A673 (cell line): ENCODE results near the gene NEGR1. TPM values are rescaled to one million over a fixed set of nuclear protein-coding genes. Genes with fewer than 3 reads are reported as not detected.

ENCODE experiments used
- BruUV-seq: library from RNA; stranded (reverse); fragments of 400-500 nt; replicated peaks from 2 replicates; lab custom pipeline; 2021; lab: Mats Ljungman, UMichigan
- CTCF ChIA-PET: fragments of 300-600 bp; sonication (Branson Sonifier 250); formaldehyde crosslinking; loops from one replicate; lab custom pipeline; 2022; ENCODE audit warnings: antibody characterized with exemption; lab: Charles Lee
- POLR2A ChIA-PET: fragments of 300-600 bp; sonication (Branson Sonifier 250); formaldehyde crosslinking; loops from one replicate; lab custom pipeline; 2022; ENCODE audit warnings: antibody characterized with exemption; ENCODE audit not compliant: low non-redundant PET; lab: Charles Lee
- DNase-seq: peaks from one replicate; pipeline ENCODE4 v3.0.0-alpha.2; 2015; ENCODE audit warnings: low spot score
- H3K27ac ChIP-seq: fragments of 200-600 bp; sonication (generic); 2 replicates; pipeline ENCODE4 v1.5.1; 2016; ENCODE audit warnings: mixed run types, low read depth, mild to moderate bottlenecking, mixed read lengths, antibody characterized with exemption, low read length; ENCODE audit not compliant: poor library complexity, severe bottlenecking
- H3K27me3 ChIP-seq: fragments of 200-600 bp; sonication (generic); replicated peaks from 2 replicates; pipeline ENCODE4 v1.6.1; 2017; ENCODE audit warnings: mixed run types, low read depth, mild to moderate bottlenecking, mixed read lengths, antibody characterized with exemption, low read length; ENCODE audit not compliant: insufficient read depth, poor library complexity
- H3K36me3 ChIP-seq: fragments of 200-600 bp; sonication (generic); 2 replicates; pipeline ENCODE4 v1.6.1; 2016; ENCODE audit warnings: mixed run types, mild to moderate bottlenecking, mixed read lengths, antibody characterized with exemption, low read length; ENCODE audit not compliant: insufficient read depth, poor library complexity, severe bottlenecking
- H3K4me1 ChIP-seq: fragments of 200-600 bp; sonication (generic); 2 replicates; pipeline ENCODE4 v1.6.1; 2017; ENCODE audit warnings: mixed run types, mild to moderate bottlenecking, mixed read lengths, antibody characterized with exemption, low read length; ENCODE audit not compliant: insufficient read depth, poor library complexity, severe bottlenecking
- H3K4me3 ChIP-seq: fragments of 200-600 bp; sonication (generic); 2 replicates; pipeline ENCODE4 v1.5.1; 2016; ENCODE audit warnings: low read depth, mixed run types, mild to moderate bottlenecking, mixed read lengths, low read length; ENCODE audit not compliant: poor library complexity, severe bottlenecking
- H3K9me3 ChIP-seq: fragments of 200-600 bp; sonication (generic); 2 replicates; pipeline ENCODE4 v1.6.1; 2016; ENCODE audit warnings: mixed run types, low read depth, mild to moderate bottlenecking, mixed read lengths, antibody characterized with exemption, low read length; ENCODE audit not compliant: poor library complexity, severe bottlenecking
- CTCF ChIP-seq: fragments of 300-800, 200-600 bp; sonication (generic); conservative IDR thresholded peaks from 2 replicates; pipeline ENCODE4 v1.5.1; 2017; ENCODE audit warnings: low read depth, mild to moderate bottlenecking, antibody characterized with exemption, low read length, moderate library complexity, mixed read lengths
- EZH2 ChIP-seq: fragments of 200-600 bp; sonication (generic); IDR thresholded peaks from 2 replicates; pipeline ENCODE4 v1.6.1; 2017; ENCODE audit warnings: borderline replicate concordance, low read depth, mild to moderate bottlenecking, mixed read lengths, antibody characterized with exemption, low read length; ENCODE audit not compliant: poor library complexity, severe bottlenecking
- intact Hi-C: fragments of 100-400 bp; cut with micrococcal nuclease; formaldehyde crosslinking; loops from one replicate; pipeline ENCODE4 v1.10.0; 2022; ENCODE audit not compliant: unreplicated experiment
- total RNA-seq: library from RNA; stranded (reverse); gene quantifications from 2 replicates; pipeline ENCODE4 v1.2.3, GENCODE V29; 2021

The NEGR1 gene
- total RNA-seq, 1 experiment from 2014 or later: 7.6 TPM

GRCh38 chr1:72281637-72282270 is 585 bp downstream of the NEGR1 start:
- no TSS peak for BruUV-seq
- H3K4me1 ChIP-seq: peaks cover 17% of the 10 kb centered on the region
- intact Hi-C loops: no loop called here
- peak overlapping the region; percentile 69 for H3K4me3 ChIP-seq
- TF ChIP-seq CTCF (no peak), EZH2 (no peak)
- no peaks in the 10 kb centered on the region for H3K36me3 ChIP-seq
- no peaks in the 10 kb centered on the region for H3K27me3 ChIP-seq
- H3K27ac ChIP-seq: no peak overlapping the region
- ChIA-PET CTCF (no interaction called here), POLR2A (interaction anchor here (0.7 kb wide), 1 partner anchor 44 kb away, joined by 5 read pairs; no protein-coding TSS in a partner anchor)
- peak; percentile 20 for DNase-seq
- H3K9me3 ChIP-seq: no peaks in the 10 kb centered on the region

GRCh38 chr1:72281144-72281543 is 1.2 kb downstream of the NEGR1 start:
- DNase-seq: peak; percentile 21
- peak overlapping the region; percentile 69 for H3K4me3 ChIP-seq
- H3K9me3 ChIP-seq: no peaks in the 10 kb centered on the region
- no TSS peak for BruUV-seq
- H3K36me3 ChIP-seq: no peaks in the 10 kb centered on the region
- POLR2A ChIA-PET: no interaction called here
- CTCF ChIA-PET: interaction anchor here (0.6 kb wide), 1 partner anchor 456 kb away, joined by 3 read pairs; no protein-coding TSS in a partner anchor
- H3K27me3 ChIP-seq: no peaks in the 10 kb centered on the region
- TF ChIP-seq CTCF (no peak), EZH2 (no peak)
- peaks cover 17% of the 10 kb centered on the region for H3K4me1 ChIP-seq
- intact Hi-C loops: no loop called here
- no peak overlapping the region for H3K27ac ChIP-seq

- ChIA-PET CTCF (interaction anchor here (0.6 kb wide), 1 partner anchor 456 kb away, joined by 3 read pairs; no protein-coding TSS in a partner anchor), POLR2A (no interaction called here)
- H3K4me1 ChIP-seq: peaks cover 13% of the 10 kb centered on the region
- TF ChIP-seq CTCF: no peak
- no peak for TF ChIP-seq EZH2
- intact Hi-C loops: no loop called here
- no peaks in the 10 kb centered on the region for H3K27me3 ChIP-seq
- no peaks in the 10 kb centered on the region for H3K36me3 ChIP-seq
- H3K9me3 ChIP-seq: no peaks in the 10 kb centered on the region
- peak overlapping the region; percentile 69 for H3K4me3 ChIP-seq
- no TSS peak for BruUV-seq
- peak; percentile 38 for DNase-seq
- no peak overlapping the region for H3K27ac ChIP-seq
Measured at GRCh38 chr1:72280711-72281110, 1.6 kb downstream of the NEGR1 start.
